CD14-positive monocyte (primary cell): ENCODE data around the gene SLC26A1. TPM values are rescaled to one million over a fixed set of nuclear protein-coding genes. Genes with fewer than 3 reads are reported as not detected.

Experiments used
- DNase-seq, 3 donors: peaks; one replicate each; pipeline ENCODE4 v3.0.0-alpha.2; 2011 to 2022
- H2AFZ ChIP-seq: 2 replicates; pipeline ENCODE4 v1.6.0; 2012; ENCODE audit warnings: mild to moderate bottlenecking, low read depth, low read length, inconsistent platforms; ENCODE audit not compliant: insufficient read depth, poor library complexity, severe bottlenecking
- H3K27ac ChIP-seq, 2 donors: 1 replicate in 1 of 2; 2 replicates in 1 of 2; pipeline ENCODE4 v1.5.1; 2012 to 2013; ENCODE audit warnings: low read length in 2 of 2, control low read depth in 1 of 2, inconsistent platforms in 1 of 2, low read depth in 1 of 2, mild to moderate bottlenecking in 1 of 2
- H3K27me3 ChIP-seq, 2 donors: one replicate each; pipeline versions ENCODE4 v1.6.0 to v1.6.1; 2011 to 2013; ENCODE audit warnings: low read length in 2 of 2; ENCODE audit not compliant: control insufficient read depth in 2 of 2, insufficient read depth in 2 of 2
- H3K36me3 ChIP-seq, 2 donors: replicated peaks in 1 of 2; 1 replicate in 1 of 2; 2 replicates in 1 of 2; pipeline versions ENCODE4 v1.5.1 to v1.6.1; 2012 to 2013; ENCODE audit warnings: low read length in 2 of 2, control low read depth in 1 of 2, inconsistent platforms in 1 of 2, mild to moderate bottlenecking in 1 of 2; ENCODE audit not compliant: insufficient read depth in 2 of 2, control insufficient read depth in 1 of 2
- H3K4me1 ChIP-seq, 2 donors: 1 replicate in 1 of 2; 2 replicates in 1 of 2; pipeline versions ENCODE4 v1.5.1 to v1.6.1; 2012 to 2013; ENCODE audit warnings: low read length in 2 of 2, control low read depth in 1 of 2, inconsistent platforms in 1 of 2, mild to moderate bottlenecking in 1 of 2, moderate library complexity in 1 of 2; ENCODE audit not compliant: insufficient read depth in 2 of 2, control insufficient read depth in 1 of 2
- H3K4me2 ChIP-seq: replicated peaks from 2 replicates; pipeline ENCODE3; 2012; ENCODE audit warnings: low read length, moderate library complexity, mild to moderate bottlenecking; ENCODE audit not compliant: poor library complexity, severe bottlenecking; ENCODE audit errors: extremely low read depth
- H3K4me3 ChIP-seq, 3 experiments: fragments of 200-600 bp in 1 of 3; sonication (generic) in 1 of 3; replicated peaks in 1 of 3; 1 replicate in 2 of 3; 2 replicates in 1 of 3; pipeline ENCODE4 v1.5.1; 2011 to 2013; ENCODE audit warnings: low read length in 3 of 3, mild to moderate bottlenecking in 3 of 3, control low read depth in 2 of 3, low read depth in 2 of 3, inconsistent platforms in 1 of 3, moderate library complexity in 1 of 3
- H3K79me2 ChIP-seq: 2 replicates; pipeline ENCODE4 v1.6.0; 2012; ENCODE audit warnings: mild to moderate bottlenecking, control low read depth, inconsistent platforms, low read length, moderate library complexity; ENCODE audit not compliant: insufficient read depth
- H3K9ac ChIP-seq: 2 replicates; pipeline ENCODE4 v1.6.0; 2017; ENCODE audit warnings: low read length, mild to moderate bottlenecking; ENCODE audit not compliant: insufficient read depth, poor library complexity, severe bottlenecking
- H3K9me3 ChIP-seq, 2 donors: replicated peaks in 1 of 2; 1 replicate in 1 of 2; 2 replicates in 1 of 2; pipeline versions ENCODE4 v1.5.1 to v1.6.1; 2012 to 2013; ENCODE audit warnings: low read length in 2 of 2, control low read depth in 1 of 2; ENCODE audit not compliant: control insufficient read depth in 1 of 2, insufficient read depth in 1 of 2
- H4K20me1 ChIP-seq: 2 replicates; pipeline ENCODE4 v1.6.0; 2012; ENCODE audit warnings: mild to moderate bottlenecking, low read length, control low read depth, moderate library complexity; ENCODE audit not compliant: insufficient read depth
- H3K27ac Mint-ChIP-seq, 7 donors: one replicate each; pipeline ENCODE4 v1.8.0; 2020; ENCODE audit warnings: mild to moderate bottlenecking in 7 of 7, mixed read lengths in 7 of 7, moderate library complexity in 6 of 7, inconsistent platforms in 2 of 7
- H3K27me3 Mint-ChIP-seq, 3 donors: one replicate each; pipeline ENCODE4 v1.8.0; 2021 to 2022; ENCODE audit warnings: low read depth in 3 of 3, mild to moderate bottlenecking in 3 of 3, mixed read lengths in 3 of 3, moderate library complexity in 3 of 3, inconsistent platforms in 1 of 3
- H3K36me3 Mint-ChIP-seq, 2 donors: one replicate each; pipeline ENCODE4 v1.8.0; 2020; ENCODE audit warnings: mixed read lengths in 2 of 2, inconsistent platforms in 1 of 2, mild to moderate bottlenecking in 1 of 2
- H3K4me1 Mint-ChIP-seq: one replicate; pipeline ENCODE4 v1.8.0; 2020; ENCODE audit warnings: mild to moderate bottlenecking, mixed read lengths
- H3K4me3 Mint-ChIP-seq, 2 donors: one replicate each; pipeline ENCODE4 v1.8.0; 2020; ENCODE audit warnings: mild to moderate bottlenecking in 2 of 2, mixed read lengths in 2 of 2, moderate library complexity in 1 of 2
- H3K9me3 Mint-ChIP-seq, 7 donors: one replicate each; pipeline ENCODE4 v1.8.0; 2020 to 2022; ENCODE audit warnings: mixed read lengths in 7 of 7, mild to moderate bottlenecking in 6 of 7, moderate library complexity in 6 of 7, inconsistent platforms in 2 of 7
- CTCF ChIP-seq: fragments of 200-600 bp; IDR thresholded peaks from one replicate; pipeline ENCODE4 v1.8.0; 2022; ENCODE audit warnings: antibody characterized with exemption, mild to moderate bottlenecking
- WGBS: methylation state at CpG from one replicate; pipeline ENCODE4 v1.1.5; 2013; ENCODE audit warnings: missing lambda C conversion rate; ENCODE audit not compliant: insufficient coverage; 5-methylcytosine and 5-hydroxymethylcytosine counted together
- intact Hi-C, 2 donors: fragments of 100-400 bp; cut with micrococcal nuclease; formaldehyde crosslinking; loops; one replicate each; pipeline versions ENCODE4 v1.15.0 to v1.15.1; 2023
- polyA plus RNA-seq, 3 donors: library from polyadenylated mRNA; depleted of rRNA in 1 of 3; unstranded in 2 of 3; stranded (reverse) in 1 of 3; fragments of 300-500 nt in 2 of 3; fragments of >200 nt in 1 of 3; fragmentation: Illumina TruSeq in 2 of 3; gene quantifications; 1 replicate in 2 of 3; 2 replicates in 1 of 3; pipeline ENCODE4 v1.2.3, GENCODE V29; 2012 to 2021

SLC26A1 gene
- polyA plus RNA-seq, 3 donors = 0.16 to 0.37 (median 0.18) TPM

GRCh38 chr4:989722-990471 is 3.3 kb downstream of the SLC26A1 start:
- Mint-ChIP-seq H3K36me3 (peaks cover 7 to 20% of the 10 kb centered on the region in 2 donors), H3K4me3 (no peak overlapping the region), H3K4me1 (peaks cover 21% of the 10 kb centered on the region), H3K27ac (no peak overlapping the region), H3K27me3 (peaks cover 0 to 5% (median 1%) of the 10 kb centered on the region in 3 donors), H3K9me3 (no peaks in the 10 kb centered on the region)
- Histone ChIP-seq H4K20me1 (peaks cover 22% of the 10 kb centered on the region), H3K9me3 (no peaks in the 10 kb centered on the region), H3K36me3 (peaks cover 13 to 14% of the 10 kb centered on the region in 2 donors), H3K27me3 (no peaks in the 10 kb centered on the region), H3K27ac (no peak overlapping the region), H3K4me1 (peaks cover 25 to 32% of the 10 kb centered on the region in 2 donors), H3K4me3 (no peak overlapping the region), H3K4me2 (no peak overlapping the region), H3K9ac (no peak overlapping the region), H3K79me2 (no peaks in the 10 kb centered on the region), H2AFZ (no peak overlapping the region)
- WGBS = 98% methylated on average over 56 of the region's 58 CpGs
- intact Hi-C loops = no loop called here
- no peak for TF ChIP-seq CTCF
- no peak for DNase-seq

GRCh38 chr4:988726-989721 is 4.2 kb downstream of the SLC26A1 start:
- DNase-seq = no peak
- 97% methylated on average over 66 of the region's 69 CpGs for WGBS
- Histone ChIP-seq H2AFZ (no peak overlapping the region), H3K79me2 (no peaks in the 10 kb centered on the region), H3K36me3 (peaks cover 13 to 14% of the 10 kb centered on the region in 2 donors), H3K4me1 (peaks cover 27 to 35% of the 10 kb centered on the region in 2 donors), H3K4me3 (no peak overlapping the region), H4K20me1 (peaks cover 22% of the 10 kb centered on the region), H3K27me3 (no peaks in the 10 kb centered on the region), H3K4me2 (no peak overlapping the region), H3K9me3 (no peaks in the 10 kb centered on the region), H3K27ac (no peak overlapping the region), H3K9ac (no peak overlapping the region)
- intact Hi-C loops = no loop called here
- peaks cover 0 to 5% (median 1%) of the 10 kb centered on the region in 3 donors for H3K27me3 Mint-ChIP-seq
- H3K4me3 Mint-ChIP-seq = no peak overlapping the region
- peaks cover 23% of the 10 kb centered on the region for H3K4me1 Mint-ChIP-seq
- no peaks in the 10 kb centered on the region for H3K9me3 Mint-ChIP-seq
- peaks cover 7 to 20% of the 10 kb centered on the region in 2 donors for H3K36me3 Mint-ChIP-seq
- TF ChIP-seq CTCF = no peak
- H3K27ac Mint-ChIP-seq = no peak overlapping the region
